ENCODE results near the gene ACAA2. TPM values are rescaled to one million over a fixed set of nuclear protein-coding genes. Genes with fewer than 3 reads are reported as not detected.

The ACAA2 gene
- total and polyA plus RNA-seq, 4 donors = 55.6 to 1,315 (median 646) TPM

DNA sequence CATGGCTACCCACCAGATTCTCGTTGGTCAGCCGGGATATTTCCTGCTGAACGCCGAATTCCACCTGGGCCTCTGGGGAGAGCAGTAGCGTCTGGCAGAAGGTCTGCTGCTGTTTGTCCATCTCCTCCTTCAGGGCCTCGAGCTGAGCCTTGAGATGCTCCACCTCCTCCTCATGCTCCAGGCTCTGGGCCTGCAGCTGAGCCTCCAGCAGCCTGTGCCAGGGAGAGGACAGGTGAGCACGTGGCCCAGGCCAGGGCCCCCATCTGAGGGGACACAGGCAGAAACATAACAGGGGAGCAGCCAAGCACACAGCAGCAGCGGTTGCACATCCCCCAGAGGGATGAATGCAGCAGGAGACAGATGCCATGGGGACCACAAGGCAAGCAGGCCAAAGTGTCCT lies 40.1 kb upstream of the ACAA2 start:
- H3K9ac ChIP-seq (ENCODE audit: low read depth in 1 of 2, low read length in 2 of 2) = no peak overlapping the region
- peaks cover 0 to 9% (median 5%) of the 10 kb centered on the region in 4 donors for H3K4me1 ChIP-seq (ENCODE audit: control insufficient read depth in 4 of 4, insufficient read depth in 4 of 4, low read length in 3 of 4)
- no peaks in the 10 kb centered on the region for H3K9me3 ChIP-seq (ENCODE audit: control insufficient read depth in 4 of 4, low read length in 3 of 4)
- H3K36me3 ChIP-seq (ENCODE audit: control insufficient read depth in 4 of 4, insufficient read depth in 3 of 4, low read depth in 1 of 4, low read length in 3 of 4) = no peaks in the 10 kb centered on the region
- H3K4me3 ChIP-seq (ENCODE audit: low read depth in 1 of 3, low read length in 3 of 3) = no peak overlapping the region
- H3K27ac ChIP-seq (ENCODE audit: low read depth in 1 of 2, low read length in 2 of 2) = no peak overlapping the region
- 95% methylated on average over 8 of the region's 8 CpGs for WGBS
- TF ChIP-seq TAF1 (conservative IDR thresholded peaks at IDR 0.05) = no peak
- no peak for TF ChIP-seq JUND (IDR thresholded peaks at IDR 0.05)
- no peak for TF ChIP-seq HNF4A (conservative IDR thresholded peaks at IDR 0.05)
- no peak for TF ChIP-seq RAD21 (IDR thresholded peaks at IDR 0.05)
- TF ChIP-seq MAX (IDR thresholded peaks at IDR 0.05) = no peak
- no peak for TF ChIP-seq GABPA (IDR thresholded peaks at IDR 0.05 in 1 of 2, conservative IDR thresholded peaks at IDR 0.05 in 1 of 2)
- no peak for TF ChIP-seq CTCF (IDR thresholded peaks at IDR 0.05; ENCODE audit: low read depth, low read length, missing input control)
- no peaks in the 10 kb centered on the region for H3K27me3 ChIP-seq (ENCODE audit: control insufficient read depth in 4 of 4, insufficient read depth in 4 of 4, low read length in 3 of 4)
- no peak for DNase-seq (ENCODE audit: low spot score)

DNA sequence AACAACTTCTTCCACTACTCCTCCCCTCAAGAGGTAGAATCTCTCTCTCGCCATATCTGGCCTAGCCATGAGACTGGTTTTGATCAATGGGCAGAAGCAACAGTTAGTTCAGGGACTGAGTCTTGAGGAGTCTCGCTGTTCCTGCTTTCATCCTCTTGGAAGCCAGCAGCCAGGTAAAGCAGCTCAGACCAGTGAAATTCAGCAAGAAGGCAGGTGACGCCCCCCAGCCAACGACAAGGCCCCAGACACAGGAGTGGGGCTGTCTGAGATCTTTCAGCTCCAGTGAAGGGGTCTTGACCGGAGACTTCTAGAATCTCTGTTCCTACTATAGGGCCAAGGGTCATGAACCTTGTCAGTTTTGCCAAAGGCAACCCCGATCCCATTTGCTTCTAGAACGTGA lies 39.7 kb upstream of the ACAA2 start:
- Histone ChIP-seq H3K27me3 (ENCODE audit: control insufficient read depth in 4 of 4, insufficient read depth in 4 of 4, low read length in 3 of 4) (no peaks in the 10 kb centered on the region), H3K36me3 (ENCODE audit: control insufficient read depth in 4 of 4, insufficient read depth in 3 of 4, low read depth in 1 of 4, low read length in 3 of 4) (no peaks in the 10 kb centered on the region), H3K4me1 (ENCODE audit: control insufficient read depth in 4 of 4, insufficient read depth in 4 of 4, low read length in 3 of 4) (peaks cover 0 to 5% (median under 1%) of the 10 kb centered on the region in 4 donors), H3K4me3 (ENCODE audit: low read depth in 1 of 3, low read length in 3 of 3) (no peak overlapping the region), H3K9me3 (ENCODE audit: control insufficient read depth in 4 of 4, low read length in 3 of 4) (no peaks in the 10 kb centered on the region), H3K27ac (ENCODE audit: low read depth in 1 of 2, low read length in 2 of 2) (no peak overlapping the region), H3K9ac (ENCODE audit: low read depth in 1 of 2, low read length in 2 of 2) (no peak overlapping the region)
- no peak for DNase-seq (ENCODE audit: low spot score)
- TF ChIP-seq HNF4A (conservative IDR thresholded peaks at IDR 0.05) (no peak), REST (IDR thresholded peaks at IDR 0.05) (no peak), ATF3 (IDR thresholded peaks at IDR 0.05) (no peak), CTCF (IDR thresholded peaks at IDR 0.05; ENCODE audit: low read depth, low read length, missing input control) (no peak), YY1 (IDR thresholded peaks at IDR 0.05) (no peak), FOXA2 (IDR thresholded peaks at IDR 0.05) (no peak), TAF1 (conservative IDR thresholded peaks at IDR 0.05) (no peak), RAD21 (IDR thresholded peaks at IDR 0.05) (no peak), JUND (IDR thresholded peaks at IDR 0.05) (no peak), NR2F2 (IDR thresholded peaks at IDR 0.05) (no peak), SP1 (IDR thresholded peaks at IDR 0.05) (no peak), RXRA (IDR thresholded peaks at IDR 0.05) (no peak), MAX (IDR thresholded peaks at IDR 0.05) (no peak), EGR1 (IDR thresholded peaks at IDR 0.05; ENCODE audit: low read depth in 2 of 2) (no peak), GABPA (IDR thresholded peaks at IDR 0.05 in 1 of 2, conservative IDR thresholded peaks at IDR 0.05 in 1 of 2) (no peak), HNF4G (IDR thresholded peaks at IDR 0.05) (no peak), FOXA1 (IDR thresholded peaks at IDR 0.05) (no peak)
- TF ChIP-seq, protein P1, sequence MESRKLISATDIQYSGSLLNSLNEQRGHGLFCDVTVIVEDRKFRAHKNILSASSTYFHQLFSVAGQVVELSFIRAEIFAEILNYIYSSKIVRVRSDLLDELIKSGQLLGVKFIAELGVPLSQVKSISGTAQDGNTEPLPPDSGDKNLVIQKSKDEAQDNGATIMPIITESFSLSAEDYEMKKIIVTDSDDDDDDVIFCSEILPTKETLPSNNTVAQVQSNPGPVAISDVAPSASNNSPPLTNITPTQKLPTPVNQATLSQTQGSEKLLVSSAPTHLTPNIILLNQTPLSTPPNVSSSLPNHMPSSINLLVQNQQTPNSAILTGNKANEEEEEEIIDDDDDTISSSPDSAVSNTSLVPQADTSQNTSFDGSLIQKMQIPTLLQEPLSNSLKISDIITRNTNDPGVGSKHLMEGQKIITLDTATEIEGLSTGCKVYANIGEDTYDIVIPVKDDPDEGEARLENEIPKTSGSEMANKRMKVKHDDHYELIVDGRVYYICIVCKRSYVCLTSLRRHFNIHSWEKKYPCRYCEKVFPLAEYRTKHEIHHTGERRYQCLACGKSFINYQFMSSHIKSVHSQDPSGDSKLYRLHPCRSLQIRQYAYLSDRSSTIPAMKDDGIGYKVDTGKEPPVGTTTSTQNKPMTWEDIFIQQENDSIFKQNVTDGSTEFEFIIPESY (IDR thresholded peaks at IDR 0.05) = no peak
- 90% methylated on average over 7 of the region's 7 CpGs for WGBS
